ENCODE measurements around the gene SOCS3. TPM values are rescaled to one million over a fixed set of nuclear protein-coding genes. Genes with fewer than 3 reads are reported as not detected.

The SOCS3 gene
- total RNA-seq, 8 experiments from 2014 or later = 1.7 to 73.8 (median 8.3) TPM

GRCh38 chr17:78360371-78361224 lies 721 bp upstream of the SOCS3 start:
- Histone ChIP-seq H3K4me1 (replicated peaks in 1 of 2) (peaks cover 13 to 22% of the 10 kb centered on the region in 2 donors), H3K4me3 (peak overlapping the region; percentile 49 to 75 (median 58)), H3K27ac (no peak overlapping the region)
- 8 to 60% (median 40%) methylated on average over 1 to 2 of the region's 49 CpGs; no CpG with 5 or more reads in 7 of the 10 experiments for WGBS, 10 experiments
- peak; percentile 3 to 58 (median 42) for ATAC-seq (replicated peaks in 6 of 8)
- in situ Hi-C loops (cut with MboI; ENCODE audit: low pct_unique_long_range_greater_than_20kb in 2 of 9, low sequenced_read_pairs in 9 of 9, unreplicated experiment in 9 of 9) = no loop called here

- ATAC-seq (replicated peaks in 6 of 8) = peak in 4 of 8 experiments; percentile 0 to 2 (median 2)
- WGBS, 10 experiments = 0% methylated on average over 1 of the region's 70 CpGs; no CpG with 5 or more reads in 9 of the 10 experiments
- Histone ChIP-seq H3K4me3 (peak overlapping the region; percentile 49 to 75 (median 58)), H3K4me1 (replicated peaks in 1 of 2) (peaks cover 6 to 14% of the 10 kb centered on the region in 2 donors), H3K27ac (peak overlapping the region in 1 of 2 donors; percentile 11)
- in situ Hi-C loops (cut with MboI; ENCODE audit: low pct_unique_long_range_greater_than_20kb in 2 of 9, low sequenced_read_pairs in 9 of 9, unreplicated experiment in 9 of 9) = no loop called here
Measured at GRCh38 chr17:78359321-78359996, 418 bp downstream of the SOCS3 start.

GRCh38 chr17:78358538-78359320 lies 1.1 kb downstream of the SOCS3 start:
- Histone ChIP-seq H3K4me1 (replicated peaks in 1 of 2) (peaks cover 6 to 14% of the 10 kb centered on the region in 2 donors), H3K4me3 (peak overlapping the region; percentile 49 to 75 (median 58)), H3K27ac (no peak overlapping the region)
- WGBS, 10 experiments = 5 to 27% (median 8%) methylated on average over 3 to 5 of the region's 72 CpGs; no CpG with 5 or more reads in 7 of the 10 experiments
- peak in 3 of 8 experiments; percentile 0 to 1 (median 0) for ATAC-seq (replicated peaks in 6 of 8)
- in situ Hi-C loops (cut with MboI; ENCODE audit: low pct_unique_long_range_greater_than_20kb in 2 of 9, low sequenced_read_pairs in 9 of 9, unreplicated experiment in 9 of 9) = no loop called here

- in situ Hi-C loops (cut with MboI; ENCODE audit: low pct_unique_long_range_greater_than_20kb in 2 of 9, low sequenced_read_pairs in 9 of 9, unreplicated experiment in 9 of 9) = no loop called here
- no peak for ATAC-seq (replicated peaks in 6 of 8)
- no peak overlapping the region for H3K27ac ChIP-seq
- H3K4me3 ChIP-seq = peak overlapping the region in 3 of 5 donors; percentile 58 to 75 (median 68)
- H3K4me1 ChIP-seq (replicated peaks in 1 of 2) = peaks cover 9 to 20% of the 10 kb centered on the region in 2 donors
- WGBS, 10 experiments = 20 to 88% (median 70%) methylated on average over 1 to 9 of the region's 25 CpGs; no CpG with 5 or more reads in 2 of the 10 experiments
Measured at GRCh38 chr17:78357672-78358537, 2.0 kb downstream of the SOCS3 start.

GRCh38 chr17:78357177-78357586 lies 2.7 kb downstream of the SOCS3 start:
- Histone ChIP-seq H3K27ac (no peak overlapping the region), H3K4me3 (peak overlapping the region in 2 of 5 donors; percentile 58 to 75), H3K4me1 (replicated peaks in 1 of 2) (peaks cover 13 to 24% of the 10 kb centered on the region in 2 donors)
- WGBS, 10 experiments = 40 to 80% methylated on average over 1 to 2 of the region's 7 CpGs; no CpG with 5 or more reads in 8 of the 10 experiments
- ATAC-seq (replicated peaks in 6 of 8) = peak in 2 of 8 experiments; percentile 0
- in situ Hi-C loops (cut with MboI; ENCODE audit: low pct_unique_long_range_greater_than_20kb in 2 of 9, low sequenced_read_pairs in 9 of 9, unreplicated experiment in 9 of 9) = no loop called here

GRCh38 chr17:78356101-78356713 lies 3.7 kb downstream of the SOCS3 start:
- peak; percentile 0 to 20 (median 4) for ATAC-seq (replicated peaks in 6 of 8)
- WGBS, 10 experiments = 0 to 100% (median 21%) methylated on average over 1 to 7 of the region's 16 CpGs; no CpG with 5 or more reads in 6 of the 10 experiments
- in situ Hi-C loops (cut with MboI; ENCODE audit: low pct_unique_long_range_greater_than_20kb in 2 of 9, low sequenced_read_pairs in 9 of 9, unreplicated experiment in 9 of 9) = no loop called here
- no peak overlapping the region for H3K27ac ChIP-seq
- peak overlapping the region in 1 of 5 donors; percentile 58 for H3K4me3 ChIP-seq
- H3K4me1 ChIP-seq (replicated peaks in 1 of 2) = peaks cover 18 to 33% of the 10 kb centered on the region in 2 donors

GRCh38 chr17:78355701-78356100 lies 4.2 kb downstream of the SOCS3 start:
- in situ Hi-C loops (cut with MboI; ENCODE audit: low pct_unique_long_range_greater_than_20kb in 2 of 9, low sequenced_read_pairs in 9 of 9, unreplicated experiment in 9 of 9) = no loop called here
- peak overlapping the region in 1 of 5 donors; percentile 58 for H3K4me3 ChIP-seq
- WGBS, 10 experiments = 29 to 100% (median 87%) methylated on average over 1 to 3 of the region's 3 CpGs; no CpG with 5 or more reads in 4 of the 10 experiments
- H3K4me1 ChIP-seq (replicated peaks in 1 of 2) = peaks cover 19 to 32% of the 10 kb centered on the region in 2 donors
- H3K27ac ChIP-seq = no peak overlapping the region
- ATAC-seq (replicated peaks in 6 of 8) = peak in 1 of 8 experiments; percentile 0

GRCh38 chr17:78355045-78355641 lies 4.7 kb downstream of the SOCS3 start:
- no peak overlapping the region for H3K4me3 ChIP-seq

GRCh38 chr17:78353834-78354233 lies 6.0 kb downstream of the SOCS3 start:
- ATAC-seq (replicated peaks in 6 of 8) = no peak
- H3K27ac ChIP-seq = peak overlapping the region in 1 of 2 donors; percentile 62
- WGBS, 10 experiments = 90 to 100% (median 100%) methylated on average over 1 to 2 of the region's 8 CpGs; no CpG with 5 or more reads in 7 of the 10 experiments
- H3K4me3 ChIP-seq = peak overlapping the region in 2 of 5 donors; percentile 33 to 38
- in situ Hi-C loops (cut with MboI; ENCODE audit: low pct_unique_long_range_greater_than_20kb in 2 of 9, low sequenced_read_pairs in 9 of 9, unreplicated experiment in 9 of 9) = no loop called here
- peaks cover 19 to 32% of the 10 kb centered on the region in 2 donors for H3K4me1 ChIP-seq (replicated peaks in 1 of 2)

More at GRCh38 chr17:78355045-78355641, 4.7 kb downstream of the SOCS3 start:
- peaks cover 19 to 32% of the 10 kb centered on the region in 2 donors for H3K4me1 ChIP-seq (replicated peaks in 1 of 2)
- in situ Hi-C loops (cut with MboI; ENCODE audit: low pct_unique_long_range_greater_than_20kb in 2 of 9, low sequenced_read_pairs in 9 of 9, unreplicated experiment in 9 of 9) = no loop called here
- no peak for ATAC-seq (replicated peaks in 6 of 8)
- WGBS, 10 experiments = 60 to 92% (median 71%) methylated on average over 1 to 9 of the region's 9 CpGs; no CpG with 5 or more reads in 2 of the 10 experiments
- no peak overlapping the region for H3K27ac ChIP-seq

- no peak overlapping the region for H3K4me3 ChIP-seq
- in situ Hi-C loops (cut with MboI; ENCODE audit: low pct_unique_long_range_greater_than_20kb in 2 of 9, low sequenced_read_pairs in 9 of 9, unreplicated experiment in 9 of 9) = no loop called here
- WGBS, 10 experiments = 17 to 80% (median 60%) methylated on average over 1 to 10 of the region's 16 CpGs; no CpG with 5 or more reads in 3 of the 10 experiments
Measured at GRCh38 chr17:78351449-78352006, 8.3 kb downstream of the SOCS3 start.

More at GRCh38 chr17:78351449-78352006, 8.3 kb downstream of the SOCS3 start:
- ATAC-seq (replicated peaks in 6 of 8) = peak; percentile 1 to 28 (median 12)
- peaks cover 19 to 28% of the 10 kb centered on the region in 2 donors for H3K4me1 ChIP-seq (replicated peaks in 1 of 2)
- H3K27ac ChIP-seq = no peak overlapping the region

Measured in motor neuron (in vitro differentiated cells).